ENCODE measurements around the gene PXYLP1. TPM values are rescaled to one million over a fixed set of nuclear protein-coding genes. Genes with fewer than 3 reads are reported as not detected.

Gene PXYLP1
- total and polyA plus RNA-seq, 10 of the 15 experiments (the other 5 are each of a cell fraction or from before 2014, with no cell fraction given), result 0.06 to 1.7 (median 0.35) TPM

DNA sequence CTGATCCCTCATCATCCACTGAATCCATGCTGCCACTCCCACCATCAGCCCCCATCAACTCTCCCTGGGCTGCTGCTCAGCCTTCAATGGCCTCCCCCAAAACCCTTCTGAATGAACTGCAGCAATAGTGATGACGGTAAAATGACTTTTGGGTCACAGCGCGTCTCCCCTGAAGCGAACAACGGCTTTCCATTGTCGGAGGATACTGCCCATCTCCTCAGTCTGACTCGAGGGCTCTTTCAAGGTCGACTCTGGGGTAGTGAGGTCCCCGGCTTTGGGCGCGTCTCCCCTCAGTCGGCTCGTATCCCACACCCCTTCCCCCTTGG is 79.5 kb downstream of the PXYLP1 start:
- DNase-seq (ENCODE audit: low read depth, low spot score) (no peak), FAIRE-seq (no peak), ATAC-seq (peak; percentile 4; the same call in 2 of the 3 replicates)
- peak overlapping the region; percentile 73 for H3K4me2 ChIP-seq (ENCODE audit: control insufficient read depth, insufficient read depth)
- no peaks in the 10 kb centered on the region for H3K9me3 ChIP-seq (replicated peaks; ENCODE audit: control insufficient read depth, insufficient read depth, low read length)
- WGBS (ENCODE audit: insufficient coverage, insufficient replicate concordance, low lambda C conversion rate, missing lambda C conversion rate), result 27% methylated on average over 13 of the region's 13 CpGs
- no peaks in the 10 kb centered on the region for H4K20me1 ChIP-seq (ENCODE audit: control insufficient read depth, insufficient read depth)
- H3K36me3 ChIP-seq (ENCODE audit: control insufficient read depth in 2 of 2, insufficient read depth in 2 of 2, low read length in 1 of 2), result no peaks in the 10 kb centered on the region
- H3K4me3 ChIP-seq, result peak overlapping the region; percentile 79
- H3K4me1 ChIP-seq (ENCODE audit: control insufficient read depth, insufficient read depth, low read length), result peaks cover 18% of the 10 kb centered on the region
- in situ Hi-C loops (cut with MboI) (no loop called here), intact Hi-C loops (cut with micrococcal nuclease; ENCODE audit: unreplicated experiment) (loop anchor here (1.0 kb wide), 3 partner anchors 26 to 141 kb away; no protein-coding TSS in a partner anchor)
- ChIA-PET SMC1A (ENCODE audit: uncharacterized antibody, unreplicated experiment) (interaction anchor here (0.9 to 17.9 kb wide), 25 partner anchors 8 to 177 kb away, joined by 3 to 405 read pairs (median 13); no protein-coding TSS in a partner anchor), CTCF (interaction anchor here (0.8 to 20.6 kb wide), 30 partner anchors 7 to 249 kb away, joined by 3 to 642 read pairs (median 10); partner anchors contain the start of genes PXYLP1 and ZBTB38), POLR2A (interaction anchor here (0.8 to 5.6 kb wide), 13 partner anchors 12 to 149 kb away, joined by 3 to 33 read pairs (median 5); no protein-coding TSS in a partner anchor), RAD21 (ENCODE audit: unreplicated experiment) (interaction anchor here (0.7 to 11.1 kb wide), 36 partner anchors 8 to 333 kb away, joined by 3 to 164 read pairs (median 7); partner anchors contain the start of genes PXYLP1, RASA2 and ZBTB38)
- TSS peak; percentile 97 for BruUV-seq (replicated peaks)
- H3K27me3 ChIP-seq (replicated peaks in 1 of 2; ENCODE audit: control insufficient read depth in 2 of 2, insufficient read depth in 2 of 2, low read length in 1 of 2), result no peaks in the 10 kb centered on the region
- H2AFZ ChIP-seq (ENCODE audit: control insufficient read depth, low read depth, low read length), result peak overlapping the region; percentile 95
- peak overlapping the region; percentile 73 for H3K9ac ChIP-seq (ENCODE audit: control insufficient read depth, insufficient read depth, low read length)
- H3K27ac ChIP-seq (ENCODE audit: control insufficient read depth, insufficient read depth), result peak overlapping the region; percentile 80
- H3K79me2 ChIP-seq (ENCODE audit: control insufficient read depth, insufficient read depth, low read length), result peaks cover 12% of the 10 kb centered on the region
- TF ChIP-seq, protein P1, sequence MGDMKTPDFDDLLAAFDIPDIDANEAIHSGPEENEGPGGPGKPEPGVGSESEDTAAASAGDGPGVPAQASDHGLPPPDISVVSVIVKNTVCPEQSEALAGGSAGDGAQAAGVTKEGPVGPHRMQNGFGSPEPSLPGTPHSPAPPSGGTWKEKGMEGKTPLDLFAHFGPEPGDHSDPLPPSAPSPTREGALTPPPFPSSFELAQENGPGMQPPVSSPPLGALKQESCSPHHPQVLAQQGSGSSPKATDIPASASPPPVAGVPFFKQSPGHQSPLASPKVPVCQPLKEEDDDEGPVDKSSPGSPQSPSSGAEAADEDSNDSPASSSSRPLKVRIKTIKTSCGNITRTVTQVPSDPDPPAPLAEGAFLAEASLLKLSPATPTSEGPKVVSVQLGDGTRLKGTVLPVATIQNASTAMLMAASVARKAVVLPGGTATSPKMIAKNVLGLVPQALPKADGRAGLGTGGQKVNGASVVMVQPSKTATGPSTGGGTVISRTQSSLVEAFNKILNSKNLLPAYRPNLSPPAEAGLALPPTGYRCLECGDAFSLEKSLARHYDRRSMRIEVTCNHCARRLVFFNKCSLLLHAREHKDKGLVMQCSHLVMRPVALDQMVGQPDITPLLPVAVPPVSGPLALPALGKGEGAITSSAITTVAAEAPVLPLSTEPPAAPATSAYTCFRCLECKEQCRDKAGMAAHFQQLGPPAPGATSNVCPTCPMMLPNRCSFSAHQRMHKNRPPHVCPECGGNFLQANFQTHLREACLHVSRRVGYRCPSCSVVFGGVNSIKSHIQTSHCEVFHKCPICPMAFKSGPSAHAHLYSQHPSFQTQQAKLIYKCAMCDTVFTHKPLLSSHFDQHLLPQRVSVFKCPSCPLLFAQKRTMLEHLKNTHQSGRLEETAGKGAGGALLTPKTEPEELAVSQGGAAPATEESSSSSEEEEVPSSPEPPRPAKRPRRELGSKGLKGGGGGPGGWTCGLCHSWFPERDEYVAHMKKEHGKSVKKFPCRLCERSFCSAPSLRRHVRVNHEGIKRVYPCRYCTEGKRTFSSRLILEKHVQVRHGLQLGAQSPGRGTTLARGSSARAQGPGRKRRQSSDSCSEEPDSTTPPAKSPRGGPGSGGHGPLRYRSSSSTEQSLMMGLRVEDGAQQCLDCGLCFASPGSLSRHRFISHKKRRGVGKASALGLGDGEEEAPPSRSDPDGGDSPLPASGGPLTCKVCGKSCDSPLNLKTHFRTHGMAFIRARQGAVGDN (IDR thresholded peaks at IDR 0.05), result no peak
- TF ChIP-seq, protein P2, sequence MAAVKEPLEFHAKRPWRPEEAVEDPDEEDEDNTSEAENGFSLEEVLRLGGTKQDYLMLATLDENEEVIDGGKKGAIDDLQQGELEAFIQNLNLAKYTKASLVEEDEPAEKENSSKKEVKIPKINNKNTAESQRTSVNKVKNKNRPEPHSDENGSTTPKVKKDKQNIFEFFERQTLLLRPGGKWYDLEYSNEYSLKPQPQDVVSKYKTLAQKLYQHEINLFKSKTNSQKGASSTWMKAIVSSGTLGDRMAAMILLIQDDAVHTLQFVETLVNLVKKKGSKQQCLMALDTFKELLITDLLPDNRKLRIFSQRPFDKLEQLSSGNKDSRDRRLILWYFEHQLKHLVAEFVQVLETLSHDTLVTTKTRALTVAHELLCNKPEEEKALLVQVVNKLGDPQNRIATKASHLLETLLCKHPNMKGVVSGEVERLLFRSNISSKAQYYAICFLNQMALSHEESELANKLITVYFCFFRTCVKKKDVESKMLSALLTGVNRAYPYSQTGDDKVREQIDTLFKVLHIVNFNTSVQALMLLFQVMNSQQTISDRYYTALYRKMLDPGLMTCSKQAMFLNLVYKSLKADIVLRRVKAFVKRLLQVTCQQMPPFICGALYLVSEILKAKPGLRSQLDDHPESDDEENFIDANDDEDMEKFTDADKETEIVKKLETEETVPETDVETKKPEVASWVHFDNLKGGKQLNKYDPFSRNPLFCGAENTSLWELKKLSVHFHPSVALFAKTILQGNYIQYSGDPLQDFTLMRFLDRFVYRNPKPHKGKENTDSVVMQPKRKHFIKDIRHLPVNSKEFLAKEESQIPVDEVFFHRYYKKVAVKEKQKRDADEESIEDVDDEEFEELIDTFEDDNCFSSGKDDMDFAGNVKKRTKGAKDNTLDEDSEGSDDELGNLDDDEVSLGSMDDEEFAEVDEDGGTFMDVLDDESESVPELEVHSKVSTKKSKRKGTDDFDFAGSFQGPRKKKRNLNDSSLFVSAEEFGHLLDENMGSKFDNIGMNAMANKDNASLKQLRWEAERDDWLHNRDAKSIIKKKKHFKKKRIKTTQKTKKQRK (IDR thresholded peaks at IDR 0.05; ENCODE audit: low read depth, low read length), result no peak
- TF ChIP-seq RAD51 (IDR thresholded peaks at IDR 0.05), result no peak
- no peak for TF ChIP-seq DPF2 (IDR thresholded peaks at IDR 0.05)
- no peak for TF ChIP-seq SMAD5 (IDR thresholded peaks at IDR 0.05; ENCODE audit: low read depth)
- TF ChIP-seq, protein P3, sequence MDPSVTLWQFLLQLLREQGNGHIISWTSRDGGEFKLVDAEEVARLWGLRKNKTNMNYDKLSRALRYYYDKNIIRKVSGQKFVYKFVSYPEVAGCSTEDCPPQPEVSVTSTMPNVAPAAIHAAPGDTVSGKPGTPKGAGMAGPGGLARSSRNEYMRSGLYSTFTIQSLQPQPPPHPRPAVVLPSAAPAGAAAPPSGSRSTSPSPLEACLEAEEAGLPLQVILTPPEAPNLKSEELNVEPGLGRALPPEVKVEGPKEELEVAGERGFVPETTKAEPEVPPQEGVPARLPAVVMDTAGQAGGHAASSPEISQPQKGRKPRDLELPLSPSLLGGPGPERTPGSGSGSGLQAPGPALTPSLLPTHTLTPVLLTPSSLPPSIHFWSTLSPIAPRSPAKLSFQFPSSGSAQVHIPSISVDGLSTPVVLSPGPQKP (IDR thresholded peaks at IDR 0.05; ENCODE audit: low read depth, low read length), result no peak
- TF ChIP-seq POLR2A (IDR thresholded peaks at IDR 0.05; ENCODE audit: low read depth, low read length), result no peak
- TF ChIP-seq MEF2A (IDR thresholded peaks at IDR 0.05; ENCODE audit: insufficient read depth, low read depth, low read length), result no peak
- TF ChIP-seq, protein P4, sequence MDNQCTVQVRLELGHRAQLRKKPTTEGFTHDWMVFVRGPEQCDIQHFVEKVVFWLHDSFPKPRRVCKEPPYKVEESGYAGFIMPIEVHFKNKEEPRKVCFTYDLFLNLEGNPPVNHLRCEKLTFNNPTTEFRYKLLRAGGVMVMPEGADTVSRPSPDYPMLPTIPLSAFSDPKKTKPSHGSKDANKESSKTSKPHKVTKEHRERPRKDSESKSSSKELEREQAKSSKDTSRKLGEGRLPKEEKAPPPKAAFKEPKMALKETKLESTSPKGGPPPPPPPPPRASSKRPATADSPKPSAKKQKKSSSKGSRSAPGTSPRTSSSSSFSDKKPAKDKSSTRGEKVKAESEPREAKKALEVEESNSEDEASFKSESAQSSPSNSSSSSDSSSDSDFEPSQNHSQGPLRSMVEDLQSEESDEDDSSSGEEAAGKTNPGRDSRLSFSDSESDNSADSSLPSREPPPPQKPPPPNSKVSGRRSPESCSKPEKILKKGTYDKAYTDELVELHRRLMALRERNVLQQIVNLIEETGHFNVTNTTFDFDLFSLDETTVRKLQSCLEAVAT (IDR thresholded peaks at IDR 0.05), result peak; percentile 88
- TF ChIP-seq ETV6 (conservative IDR thresholded peaks at IDR 0.05 in 1 of 2, IDR thresholded peaks at IDR 0.05 in 1 of 2; ENCODE audit: borderline replicate concordance in 1 of 2, low read depth in 1 of 2), result no peak
- 0 out of 2 replicates have a peak, but pooled peaks have one; percentile 14 for TF ChIP-seq POLR2AphosphoS5 (IDR thresholded peaks at IDR 0.05; ENCODE audit: low read length)
- no peak for TF ChIP-seq NBN (IDR thresholded peaks at IDR 0.05)
- TF ChIP-seq CHD2 (IDR thresholded peaks at IDR 0.05; ENCODE audit: borderline replicate concordance, low read depth, low read length), result no peak

Data from GM12878 (cell line).